H1 (cell line): ENCODE data around the gene RNF123. TPM values are rescaled to one million over a fixed set of nuclear protein-coding genes. Genes with fewer than 3 reads are reported as not detected.

ENCODE experiments used
- CTCF ChIA-PET: fragments of 300-600 bp; sonication (Branson Sonifier 250); formaldehyde crosslinking; loops from one replicate; lab custom pipeline; 2021; ENCODE audit not compliant: partially characterized antibody; lab: Charles Lee
- POLR2A ChIA-PET: fragments of 300-600 bp; sonication (Branson Sonifier 250); formaldehyde crosslinking; loops from one replicate; lab custom pipeline; 2021; ENCODE audit warnings: inconsistent platforms; ENCODE audit not compliant: partially characterized antibody; lab: Charles Lee
- DNase-seq, 2 experiments: peaks; one replicate each; pipeline versions ENCODE4 v3.0.0 to v3.0.0-alpha.2; 2010 to 2022; ENCODE audit warnings: low spot score in 2 of 2, low read depth in 1 of 2, mixed read lengths in 1 of 2
- FAIRE-seq: peaks from 2 replicates; lab custom pipeline; 2011; peaks lifted over from hg19 to GRCh38; lab: Jason Lieb, UNC
- H2AFZ ChIP-seq: 2 replicates; pipeline ENCODE4 v1.8.1; 2012; ENCODE audit warnings: low read length, inconsistent platforms
- H2AK5ac ChIP-seq: 2 replicates; pipeline ENCODE4 v1.6.1; 2013; ENCODE audit warnings: low read depth, low read length
- H2BK120ac ChIP-seq: replicated peaks from 2 replicates; pipeline ENCODE3; 2013; ENCODE audit warnings: low read depth, low read length, inconsistent platforms
- H2BK12ac ChIP-seq: 2 replicates; pipeline ENCODE4 v1.6.1; 2013; ENCODE audit warnings: low read depth, low read length
- H2BK15ac ChIP-seq: 2 replicates; pipeline ENCODE4 v1.6.1; 2013; ENCODE audit warnings: low read length
- H2BK20ac ChIP-seq: 2 replicates; pipeline ENCODE4 v1.6.1; 2013; ENCODE audit warnings: low read length
- H2BK5ac ChIP-seq: 2 replicates; pipeline ENCODE4 v1.6.1; 2013; ENCODE audit warnings: low read depth, low read length
- H3K14ac ChIP-seq: 2 replicates; pipeline ENCODE4 v1.6.1; 2013; ENCODE audit warnings: inconsistent platforms; ENCODE audit not compliant: insufficient read length
- H3K18ac ChIP-seq: 2 replicates; pipeline ENCODE4 v1.6.1; 2013; ENCODE audit warnings: low read length; ENCODE audit errors: extremely low read depth
- H3K23ac ChIP-seq: 2 replicates; pipeline ENCODE4 v1.6.1; 2013; ENCODE audit warnings: inconsistent platforms; ENCODE audit not compliant: insufficient read length
- H3K23me2 ChIP-seq: 2 replicates; pipeline ENCODE4 v1.6.1; 2013; ENCODE audit warnings: low read depth, low read length
- H3K27ac ChIP-seq: 2 replicates; pipeline ENCODE4 v1.6.1; 2011; ENCODE audit warnings: low read depth, low read length, inconsistent platforms
- H3K27me3 ChIP-seq, 4 experiments: replicated peaks in 1 of 4; 1 replicate in 1 of 4; 2 replicates in 3 of 4; pipeline versions ENCODE4 v1.6.1 to v1.8.1; 2011 to 2013; ENCODE audit warnings: low read length in 3 of 4, mild to moderate bottlenecking in 3 of 4, inconsistent platforms in 2 of 4, mixed read lengths in 2 of 4, moderate library complexity in 1 of 4; ENCODE audit not compliant: control insufficient read depth in 3 of 4, insufficient read depth in 3 of 4; ENCODE audit errors: extremely low read depth in 1 of 4
- H3K36me3 ChIP-seq, 4 experiments: 2 replicates each; pipeline versions ENCODE4 v1.6.1 to v1.8.1; 2011 to 2013; ENCODE audit warnings: mild to moderate bottlenecking in 4 of 4, low read length in 3 of 4, moderate library complexity in 2 of 4, control low read depth in 1 of 4, inconsistent platforms in 1 of 4; ENCODE audit not compliant: insufficient read depth in 4 of 4, control insufficient read depth in 2 of 4
- H3K4ac ChIP-seq: replicated peaks from 2 replicates; pipeline ENCODE3; 2013; ENCODE audit warnings: low read length, low read depth, mixed read lengths, inconsistent platforms; ENCODE audit not compliant: insufficient read length
- H3K4me1 ChIP-seq, 4 experiments: replicated peaks in 1 of 4; 1 replicate in 1 of 4; 2 replicates in 3 of 4; pipeline versions ENCODE4 v1.6.1 to v1.8.1; 2011 to 2013; ENCODE audit warnings: low read length in 3 of 4, inconsistent platforms in 2 of 4, mixed read lengths in 1 of 4; ENCODE audit not compliant: insufficient read depth in 4 of 4, control insufficient read depth in 3 of 4
- H3K4me2 ChIP-seq, 2 experiments: 2 replicates each; pipeline versions ENCODE4 v1.6.1 to v1.8.1; 2011 to 2013; ENCODE audit warnings: low read depth in 2 of 2, low read length in 2 of 2, control low read depth in 1 of 2, inconsistent platforms in 1 of 2, mild to moderate bottlenecking in 1 of 2; ENCODE audit not compliant: insufficient read depth in 1 of 2
- H3K4me3 ChIP-seq, 4 experiments: fragments of 200-600, 300-600 bp in 1 of 4; sonication (generic), shearing (Covaris generic), sonication (Bioruptor Twin) in 1 of 4; 2 replicates each; pipeline versions ENCODE4 v1.5.1 to v1.8.1; 2011 to 2016; ENCODE audit warnings: low read length in 4 of 4, low read depth in 3 of 4, control low read depth in 2 of 4, inconsistent platforms in 2 of 4, mild to moderate bottlenecking in 2 of 4, mixed read lengths in 1 of 4, moderate library complexity in 1 of 4; ENCODE audit not compliant: insufficient read depth in 2 of 4; ENCODE audit errors: extremely low read depth in 1 of 4
- H3K56ac ChIP-seq: replicated peaks from 2 replicates; pipeline ENCODE3; 2013; ENCODE audit warnings: low read depth, mild to moderate bottlenecking, mixed read lengths, low read length, inconsistent platforms; ENCODE audit not compliant: insufficient read length
- H3K79me1 ChIP-seq: 2 replicates; pipeline ENCODE4 v1.6.1; 2013; ENCODE audit warnings: low read depth, low read length, control low read depth
- H3K79me2 ChIP-seq, 2 experiments: 2 replicates each; pipeline versions ENCODE4 v1.6.1 to v1.8.1; 2012 to 2013; ENCODE audit warnings: low read length in 2 of 2, mild to moderate bottlenecking in 2 of 2, inconsistent platforms in 1 of 2; ENCODE audit not compliant: insufficient read depth in 2 of 2, control insufficient read depth in 1 of 2
- H3K9ac ChIP-seq, 4 experiments: replicated peaks in 1 of 4; 1 replicate in 1 of 4; 2 replicates in 3 of 4; pipeline versions ENCODE4 v1.6.1 to v1.8.1; 2011 to 2013; ENCODE audit warnings: low read depth in 3 of 4, low read length in 3 of 4, control low read depth in 2 of 4, mild to moderate bottlenecking in 2 of 4, moderate library complexity in 2 of 4, inconsistent platforms in 1 of 4; ENCODE audit errors: extremely low read depth in 1 of 4
- H3K9me3 ChIP-seq, 2 experiments: 2 replicates each; pipeline versions ENCODE4 v1.6.1 to v1.8.1; 2012 to 2013; ENCODE audit warnings: mild to moderate bottlenecking in 2 of 2, moderate library complexity in 2 of 2, control low read depth in 1 of 2, inconsistent platforms in 1 of 2, low read depth in 1 of 2, low read length in 1 of 2, mixed read lengths in 1 of 2; ENCODE audit not compliant: insufficient read depth in 2 of 2
- H4K20me1 ChIP-seq, 2 experiments: replicated peaks in 1 of 2; 2 replicates each; pipeline versions ENCODE3 to v1.8.1; 2011 to 2013; ENCODE audit warnings: inconsistent platforms in 2 of 2, low read length in 2 of 2, mild to moderate bottlenecking in 1 of 2; ENCODE audit not compliant: insufficient read depth in 2 of 2, control insufficient read depth in 1 of 2
- H4K5ac ChIP-seq: 2 replicates; pipeline ENCODE4 v1.6.1; 2013; ENCODE audit warnings: low read length, low read depth, mixed read lengths, inconsistent platforms; ENCODE audit not compliant: insufficient read length
- H4K8ac ChIP-seq: 2 replicates; pipeline ENCODE4 v1.8.0; 2013; ENCODE audit warnings: mild to moderate bottlenecking, moderate library complexity, low read length, inconsistent platforms; ENCODE audit not compliant: insufficient read depth; ENCODE audit errors: extremely low read depth
- H4K91ac ChIP-seq: replicated peaks from 2 replicates; pipeline ENCODE3; 2013; ENCODE audit warnings: low read length, mixed read lengths, inconsistent platforms; ENCODE audit not compliant: insufficient read length
- CEBPB ChIP-seq: IDR thresholded peaks from 2 replicates; pipeline ENCODE4 v1.6.1; 2012; ENCODE audit warnings: low read depth, low read length
- HDAC2 ChIP-seq, 2 experiments: fragments of 300-600 bp in 1 of 2; sonication (generic) in 1 of 2; IDR thresholded peaks; 2 replicates each; pipeline ENCODE4 v1.6.1; 2011 to 2012; ENCODE audit warnings: low read depth in 2 of 2, low read length in 2 of 2, mild to moderate bottlenecking in 2 of 2, moderate library complexity in 2 of 2, borderline replicate concordance in 1 of 2, inconsistent platforms in 1 of 2
- PHF8 ChIP-seq: fragments of 200-600 bp; sonication (generic); conservative IDR thresholded peaks from 2 replicates; pipeline ENCODE4 v1.7.1; 2012; ENCODE audit warnings: low read depth, mild to moderate bottlenecking, inconsistent platforms, low read length, moderate library complexity
- POLR2AphosphoS5 ChIP-seq: IDR thresholded peaks from 2 replicates; pipeline ENCODE4 v1.6.1; 2011; ENCODE audit warnings: low read depth, low read length
- RFX5 ChIP-seq: IDR thresholded peaks from 2 replicates; pipeline ENCODE4 v1.6.1; 2011; ENCODE audit warnings: low read depth, low read length, improper control_type of control experiment, borderline replicate concordance
- SIRT6 ChIP-seq: IDR thresholded peaks from one replicate; pipeline ENCODE4 v1.7.1; 2012; ENCODE audit warnings: low read length, inconsistent platforms
- TBP ChIP-seq: IDR thresholded peaks from 2 replicates; pipeline ENCODE4 v1.6.1; 2011; ENCODE audit warnings: low read depth, low read length, improper control_type of control experiment
- WGBS, 2 experiments: shearing (Covaris generic) in 1 of 2; methylation state at CpG; one replicate each; pipeline versions ENCODE4 v1.1.6 to v1.1.7; 2013 to 2015; ENCODE audit warnings: low lambda C conversion rate in 2 of 2, mixed read lengths in 2 of 2, inconsistent platforms in 1 of 2, low coverage in 1 of 2, missing lambda C conversion rate in 1 of 2; ENCODE audit not compliant: insufficient replicate concordance in 2 of 2, insufficient coverage in 1 of 2, insufficient read length in 1 of 2; ENCODE audit errors: extremely low coverage in 1 of 2, missing lambda C conversion rate in 1 of 2; 5-methylcytosine and 5-hydroxymethylcytosine counted together
- polyA plus RNA-seq, 7 experiments: library from polyadenylated mRNA; depleted of rRNA in 3 of 7; stranded (reverse) in 5 of 7; unstranded in 2 of 7; fragments of >200 nt in 5 of 7; fragments of 200-250 nt in 2 of 7; gene quantifications; 1 replicate in 5 of 7; 2 replicates in 1 of 7; 4 replicates in 1 of 7; pipeline versions ENCODE4 v1.2.1 to v1.2.3, GENCODE V29; 2011 to 2013; ENCODE audit warnings: missing spikeins in 2 of 7, mixed read lengths in 2 of 7
- total RNA-seq: library from RNA; stranded (reverse); fragmentation: NEBNext Ultra II Directional; extraction: Animal tissue kit (Norgen Biotek cat#: 25700); gene quantifications from 2 replicates; pipeline ENCODE4 v1.2.1, GENCODE V29; 2021

The RNF123 gene
- total and polyA plus RNA-seq, 2 of the 8 experiments (the other 6 are each of a cell fraction or from before 2014, with no cell fraction given): 30.5 to 57.7 TPM

DNA sequence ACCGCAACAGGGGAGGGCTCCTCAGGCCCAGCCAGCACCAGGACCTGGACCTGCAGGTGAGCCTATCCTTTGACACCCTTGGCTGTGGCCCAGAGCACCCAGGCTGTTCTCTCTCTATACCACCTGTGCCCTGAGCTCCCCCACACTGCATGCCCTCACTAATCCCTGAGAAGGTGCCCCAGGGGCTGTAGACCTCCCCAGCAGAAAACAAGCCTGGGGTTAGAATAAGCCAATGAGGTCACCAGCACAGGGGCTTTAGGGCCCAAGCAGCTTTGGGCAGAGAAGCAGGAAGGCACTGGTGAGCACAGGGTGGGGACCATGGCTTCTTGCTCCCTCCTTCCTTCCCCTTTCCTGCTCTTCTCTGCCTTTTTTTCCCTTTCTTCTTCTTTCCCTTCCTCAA, 25.5 kb upstream of the RNF123 start:
- Histone ChIP-seq H3K23me2 (no peaks in the 10 kb centered on the region), H3K9me3 (no peaks in the 10 kb centered on the region), H2BK12ac (no peak overlapping the region), H3K36me3 (no peaks in the 10 kb centered on the region), H2AK5ac (no peak overlapping the region), H3K18ac (no peak overlapping the region), H3K79me2 (no peaks in the 10 kb centered on the region), H3K23ac (no peak overlapping the region), H3K27me3 (no peaks in the 10 kb centered on the region), H3K79me1 (no peaks in the 10 kb centered on the region; the same call in 1 of the 2 replicates), H3K27ac (no peak overlapping the region), H3K4ac (no peak overlapping the region), H4K20me1 (no peaks in the 10 kb centered on the region), H4K5ac (no peak overlapping the region), H3K4me1 (peaks cover 0 to 8% (median under 1%) of the 10 kb centered on the region in 4 experiments; a peak in 1 of 7 replicates), H2BK5ac (no peak overlapping the region), H2BK120ac (no peak overlapping the region), H3K9ac (no peak overlapping the region), H3K4me2 (no peak overlapping the region), H2BK15ac (no peak overlapping the region), H2AFZ (no peak overlapping the region), H4K8ac (no peak overlapping the region), H3K14ac (no peak overlapping the region), H4K91ac (no peak overlapping the region), H2BK20ac (no peak overlapping the region), H3K4me3 (no peak overlapping the region)
- FAIRE-seq: no peak
- no peak for DNase-seq
- WGBS, 2 experiments: 85% methylated on average over 1 of the region's 1 CpG; no CpG with 5 or more reads in 1 of the 2 experiments
- ChIA-PET POLR2A (interaction anchor here (1.0 kb wide), 1 partner anchor 99 kb away, joined by 3 read pairs; no protein-coding TSS in a partner anchor), CTCF (interaction anchor here (0.6 to 3.9 kb wide), 8 partner anchors 8 to 127 kb away, joined by 3 to 21 read pairs (median 4); no protein-coding TSS in a partner anchor)
- no peak for TF ChIP-seq RFX5
- no peak for TF ChIP-seq POLR2AphosphoS5
- no peak for TF ChIP-seq SIRT6
- no peak for TF ChIP-seq PHF8
- TF ChIP-seq CEBPB: no peak
- TF ChIP-seq HDAC2 (IDR thresholded peaks at IDR 0.05; ENCODE audit: borderline replicate concordance in 1 of 2, low read depth in 2 of 2, low read length in 2 of 2): no peak
- TF ChIP-seq TBP: no peak
- TF ChIP-seq, all 59 proteins: peak for 0
- H3K56ac ChIP-seq: no peak overlapping the region
